Cardiac fibroblast (primary cell): ENCODE results near the gene COL25A1.

Source experiments
- DNase-seq, 2 donors: peaks; one replicate each; pipeline versions ENCODE4 v3.0.0 to v3.0.0-alpha.2; 2010; ENCODE audit warnings: low read depth in 2 of 2
- H3K4me3 ChIP-seq, 2 donors: replicated peaks in 1 of 2; 1 replicate in 1 of 2; 2 replicates in 1 of 2; pipeline ENCODE4 v1.5.1; 2011; ENCODE audit warnings: low read depth in 2 of 2, low read length in 2 of 2, mild to moderate bottlenecking in 2 of 2, moderate library complexity in 1 of 2
- CTCF ChIP-seq: IDR thresholded peaks from one replicate; pipeline ENCODE4 v1.5.1; 2011; ENCODE audit warnings: low read depth, mild to moderate bottlenecking, low read length, inconsistent platforms

Gene COL25A1

GRCh38 chr4:108931926-108932325 lies 370.5 kb downstream of the COL25A1 start:
- no peak for DNase-seq
- TF ChIP-seq CTCF = no peak
- H3K4me3 ChIP-seq = no peak overlapping the region

GRCh38 chr4:108930186-108930585 lies 372.3 kb downstream of the COL25A1 start:
- no peak for DNase-seq
- no peak for TF ChIP-seq CTCF
- no peak overlapping the region for H3K4me3 ChIP-seq

GRCh38 chr4:108926781-108927180 lies 375.7 kb downstream of the COL25A1 start:
- DNase-seq = peak in 1 of 2 donors; percentile 8
- no peak for TF ChIP-seq CTCF
- H3K4me3 ChIP-seq = no peak overlapping the region

DNA sequence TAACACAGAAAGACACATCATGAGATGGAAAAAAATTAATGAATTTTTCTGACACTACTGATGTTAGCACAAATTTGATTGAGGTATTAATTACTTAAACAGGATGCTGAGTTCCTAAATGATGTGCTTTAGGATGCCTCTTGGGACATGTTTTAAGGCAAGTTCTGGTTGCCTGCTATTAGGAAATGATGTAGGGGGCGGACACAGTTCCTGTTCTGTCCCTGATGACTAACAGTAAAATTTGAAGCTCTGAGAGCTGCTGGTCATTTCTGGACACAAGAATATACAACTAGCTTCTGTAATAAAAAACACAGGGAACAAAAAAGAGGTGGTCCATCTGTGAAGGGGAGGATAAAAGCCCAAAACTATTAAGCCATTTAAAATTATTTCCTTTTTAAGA lies 376.4 kb downstream of the COL25A1 start:
- no peak for TF ChIP-seq CTCF
- DNase-seq = peak; percentile 13 to 66
- H3K4me3 ChIP-seq = no peak overlapping the region

DNA sequence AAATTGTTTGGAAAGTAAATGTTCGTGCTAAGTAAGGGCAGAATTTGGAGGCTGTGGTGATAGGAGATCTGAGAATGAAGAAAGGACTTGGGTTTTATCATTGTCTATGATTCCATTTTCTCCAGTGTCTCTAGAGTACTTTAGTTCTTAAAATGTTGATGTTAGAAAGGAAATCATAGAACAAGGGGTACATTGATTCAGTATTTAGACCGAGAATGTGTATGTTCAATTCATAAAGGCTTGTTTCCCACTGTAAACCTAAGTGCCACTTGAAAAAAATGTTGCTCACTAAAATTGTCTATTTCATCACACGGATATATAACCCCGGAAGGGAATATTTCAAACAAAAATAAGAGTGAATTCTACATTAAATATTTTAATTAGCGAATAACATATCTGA lies 380.3 kb downstream of the COL25A1 start:
- no peak overlapping the region for H3K4me3 ChIP-seq
- DNase-seq = no peak
- no peak for TF ChIP-seq CTCF

DNA sequence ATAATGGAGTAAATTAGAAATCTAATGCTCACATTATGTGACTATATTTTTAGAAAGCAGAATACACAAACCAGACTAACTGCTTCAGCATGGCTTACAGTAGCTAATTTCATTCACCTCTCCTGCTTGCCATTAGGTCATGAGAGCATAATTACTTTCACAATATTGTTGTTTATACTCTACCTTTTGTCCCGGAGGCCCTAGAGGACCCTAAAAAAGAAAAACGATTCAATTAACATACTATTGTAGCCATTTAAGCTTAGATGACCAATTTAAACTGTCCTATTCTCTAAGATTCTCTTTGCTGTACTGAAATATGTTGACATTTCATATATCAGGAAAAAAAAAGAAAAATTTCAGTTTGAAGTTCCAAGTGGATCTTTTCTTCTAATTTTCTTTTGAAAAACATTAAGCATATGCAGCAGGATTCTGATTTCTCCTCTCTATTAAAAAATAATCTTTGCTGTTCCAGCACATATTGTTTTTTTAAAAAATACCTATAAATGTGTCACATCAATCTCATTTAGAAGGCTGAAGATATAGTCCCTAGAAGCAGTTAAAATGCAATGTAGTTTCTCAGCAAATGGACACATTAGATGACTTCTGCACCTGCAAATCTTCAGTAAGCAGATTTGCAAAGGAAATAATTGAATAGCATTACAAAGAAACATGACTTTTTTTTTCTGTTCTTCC lies 381.9 kb downstream of the COL25A1 start:
- no peak overlapping the region for H3K4me3 ChIP-seq
- no peak for DNase-seq
- TF ChIP-seq CTCF = no peak
